ENCODE data around the gene GAPDH.

DNA sequence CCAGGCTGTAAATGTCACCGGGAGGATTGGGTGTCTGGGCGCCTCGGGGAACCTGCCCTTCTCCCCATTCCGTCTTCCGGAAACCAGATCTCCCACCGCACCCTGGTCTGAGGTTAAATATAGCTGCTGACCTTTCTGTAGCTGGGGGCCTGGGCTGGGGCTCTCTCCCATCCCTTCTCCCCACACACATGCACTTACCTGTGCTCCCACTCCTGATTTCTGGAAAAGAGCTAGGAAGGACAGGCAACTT is 1.3 kb downstream of the GAPDH start:
- TF ChIP-seq YY1 (IDR thresholded peaks at IDR 0.05; ENCODE audit: insufficient read depth, insufficient read length) (no peak), ZNF274 (IDR thresholded peaks at IDR 0.05; ENCODE audit: low read depth, low read length) (no peak)

Data from NT2/D1 (cell line).